ENCODE results near the gene EXOC3. TPM values are rescaled to one million over a fixed set of nuclear protein-coding genes. Genes with fewer than 3 reads are reported as not detected.

The EXOC3 gene
- total RNA-seq, 1 donor = 32.4 TPM

DNA sequence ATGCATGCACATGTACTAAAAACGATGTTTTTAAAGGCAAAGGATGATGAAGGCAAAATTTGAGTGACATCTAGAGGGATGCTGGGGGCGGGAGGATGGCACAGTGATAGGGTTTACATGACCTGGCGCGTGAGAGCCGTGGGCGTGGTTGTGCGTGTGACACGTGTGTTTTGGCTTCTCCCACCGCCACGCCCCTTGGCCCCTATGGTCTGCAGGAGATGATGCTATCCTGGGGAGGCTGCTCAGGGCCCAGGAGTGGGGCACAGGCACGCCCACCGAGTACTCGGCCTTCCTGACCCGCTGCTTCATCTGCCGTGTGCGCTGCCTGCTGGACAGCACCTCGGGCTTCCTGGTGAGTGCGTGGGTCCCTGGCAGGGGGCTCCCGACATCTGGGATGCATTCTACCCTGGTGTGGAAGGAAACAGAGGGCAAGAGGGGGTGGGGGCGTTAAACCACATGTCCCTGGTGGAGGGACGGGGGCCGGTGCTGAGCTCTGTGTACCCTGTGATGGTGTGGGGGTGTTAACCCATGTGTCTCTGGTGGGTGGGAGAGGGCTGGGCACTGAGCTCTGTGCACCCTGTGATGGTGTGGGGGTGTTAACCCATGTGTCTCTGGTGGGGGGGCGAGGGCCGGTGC lies 19.2 kb upstream of the EXOC3 start:
- DNase-seq (ENCODE audit: low read depth) = no peak
- no peak overlapping the region for H3K4me3 ChIP-seq (ENCODE audit: low read depth, low read length)
- TF ChIP-seq, protein P1, sequence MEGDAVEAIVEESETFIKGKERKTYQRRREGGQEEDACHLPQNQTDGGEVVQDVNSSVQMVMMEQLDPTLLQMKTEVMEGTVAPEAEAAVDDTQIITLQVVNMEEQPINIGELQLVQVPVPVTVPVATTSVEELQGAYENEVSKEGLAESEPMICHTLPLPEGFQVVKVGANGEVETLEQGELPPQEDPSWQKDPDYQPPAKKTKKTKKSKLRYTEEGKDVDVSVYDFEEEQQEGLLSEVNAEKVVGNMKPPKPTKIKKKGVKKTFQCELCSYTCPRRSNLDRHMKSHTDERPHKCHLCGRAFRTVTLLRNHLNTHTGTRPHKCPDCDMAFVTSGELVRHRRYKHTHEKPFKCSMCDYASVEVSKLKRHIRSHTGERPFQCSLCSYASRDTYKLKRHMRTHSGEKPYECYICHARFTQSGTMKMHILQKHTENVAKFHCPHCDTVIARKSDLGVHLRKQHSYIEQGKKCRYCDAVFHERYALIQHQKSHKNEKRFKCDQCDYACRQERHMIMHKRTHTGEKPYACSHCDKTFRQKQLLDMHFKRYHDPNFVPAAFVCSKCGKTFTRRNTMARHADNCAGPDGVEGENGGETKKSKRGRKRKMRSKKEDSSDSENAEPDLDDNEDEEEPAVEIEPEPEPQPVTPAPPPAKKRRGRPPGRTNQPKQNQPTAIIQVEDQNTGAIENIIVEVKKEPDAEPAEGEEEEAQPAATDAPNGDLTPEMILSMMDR (IDR thresholded peaks at IDR 0.05; ENCODE audit: insufficient read depth, low read depth, low read length) = no peak

GRCh38 chr5:424301-425110 lies 18.5 kb upstream of the EXOC3 start:
- no peak for DNase-seq (ENCODE audit: low read depth)
- TF ChIP-seq, protein P1 (IDR thresholded peaks at IDR 0.05; ENCODE audit: insufficient read depth, low read depth, low read length) = no peak
- H3K4me3 ChIP-seq (ENCODE audit: low read depth, low read length) = no peak overlapping the region

DNA sequence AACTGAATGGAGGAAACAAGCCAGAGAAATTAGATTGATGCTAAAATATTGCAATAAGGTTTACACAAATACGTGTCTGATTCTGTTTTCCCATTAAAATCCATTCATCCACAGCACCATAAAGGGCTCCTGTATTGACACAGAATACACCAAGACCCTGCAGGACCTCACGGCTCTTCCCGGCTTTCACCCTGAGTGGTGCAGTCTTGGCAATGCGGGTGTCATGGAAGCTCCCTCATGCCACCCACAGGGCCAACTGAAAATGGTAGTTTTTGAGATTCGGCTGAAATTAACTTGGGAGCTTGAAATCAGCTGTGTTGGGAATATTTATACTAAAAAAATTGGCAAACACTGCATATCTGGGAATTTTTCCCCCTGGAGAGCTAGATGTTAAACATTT lies 17.3 kb upstream of the EXOC3 start:
- no peak overlapping the region for H3K4me3 ChIP-seq (ENCODE audit: low read depth, low read length)
- peak; percentile 22 for DNase-seq (ENCODE audit: low read depth)
- TF ChIP-seq, protein P1 (IDR thresholded peaks at IDR 0.05; ENCODE audit: insufficient read depth, low read depth, low read length) = peak; percentile 30

GRCh38 chr5:426392-426976 lies 16.5 kb upstream of the EXOC3 start:
- TF ChIP-seq, protein P1 (IDR thresholded peaks at IDR 0.05; ENCODE audit: insufficient read depth, low read depth, low read length) = no peak
- no peak overlapping the region for H3K4me3 ChIP-seq (ENCODE audit: low read depth, low read length)

GRCh38 chr5:427415-428087 lies 15.4 kb upstream of the EXOC3 start:
- no peak for DNase-seq (ENCODE audit: low read depth)
- TF ChIP-seq, protein P1 (IDR thresholded peaks at IDR 0.05; ENCODE audit: insufficient read depth, low read depth, low read length) = no peak
- no peak overlapping the region for H3K4me3 ChIP-seq (ENCODE audit: low read depth, low read length)

More at GRCh38 chr5:426392-426976, 16.5 kb upstream of the EXOC3 start:
- DNase-seq (ENCODE audit: low read depth) = no peak

- no peak for DNase-seq (ENCODE audit: low read depth)
- TF ChIP-seq, protein P1 (IDR thresholded peaks at IDR 0.05; ENCODE audit: insufficient read depth, low read depth, low read length) = no peak
- no peak overlapping the region for H3K4me3 ChIP-seq (ENCODE audit: low read depth, low read length)
These were observed 14.8 kb upstream of the EXOC3 start for GRCh38 chr5:428219-428618.
